Right lobe of liver (tissue), 4 donors: ENCODE results near the gene TNFSF8.

Experiments used
- CTCF ChIP-seq, 4 donors: fragments of 200-600 bp in 3 of 4; fragments of 450-650 bp in 1 of 4; IDR thresholded peaks; one replicate each; pipeline versions ENCODE4 v1.5.1 to v1.8.0; 2016 to 2022; ENCODE audit warnings: antibody characterized with exemption in 4 of 4, mild to moderate bottlenecking in 2 of 4
- POLR2A ChIP-seq: fragments of 450-650 bp; IDR thresholded peaks from one replicate; pipeline ENCODE4 v1.6.1; 2017; ENCODE audit warnings: antibody characterized with exemption, mild to moderate bottlenecking
- donor health status: DM: no; HTN: no; CAD: no.
- donor health status: DM: no; HTN: no; CAD: no.
- donor health status: DM: no; HTN: yes; CAD: no.

GRCh38 chr9:114856942-114857315 is 73.5 kb downstream of the TNFSF8 start:
- TF ChIP-seq POLR2A (no peak), CTCF (IDR thresholded peaks at IDR 0.05) (no peak)
